SK-N-MC (cell line): Measurements from ENCODE around the gene PACSIN3.

ENCODE experiments used
- DNase-seq: peaks from one replicate; pipeline ENCODE4 v3.0.0-alpha.2; 2011; ENCODE audit warnings: low read depth, low spot score
- H3K27ac ChIP-seq: fragments of 200-600 bp; sonication (generic); 2 replicates; pipeline ENCODE4 v1.5.1; 2016; ENCODE audit warnings: mixed run types
- H3K36me3 ChIP-seq: fragments of 200-600 bp; sonication (generic); 2 replicates; pipeline ENCODE4 v1.6.1; 2017; ENCODE audit warnings: antibody characterized with exemption, low read length, mixed read lengths; ENCODE audit not compliant: insufficient read depth
- H3K4me3 ChIP-seq: fragments of 200-600 bp; sonication (generic); 2 replicates; pipeline ENCODE4 v1.5.1; 2016
- H3K9ac ChIP-seq: fragments of 200-600 bp; sonication (generic); 2 replicates; pipeline ENCODE4 v1.8.0; 2017; ENCODE audit warnings: mixed run types, mixed read lengths; ENCODE audit not compliant: insufficient read length
- H3K9me3 ChIP-seq: fragments of 200-600 bp; sonication (generic); 2 replicates; pipeline ENCODE4 v1.6.1; 2017; ENCODE audit warnings: low read depth, mild to moderate bottlenecking, antibody characterized with exemption, low read length, moderate library complexity, mixed read lengths
- EZH2 ChIP-seq: fragments of 200-600 bp; sonication (generic); IDR thresholded peaks from one replicate; pipeline ENCODE4 v1.6.1; 2017; ENCODE audit warnings: antibody characterized with exemption
- FOXP2 ChIP-seq: optimal IDR thresholded peaks from 2 replicates; pipeline ENCODE3; 2011; ENCODE audit warnings: mild to moderate bottlenecking, moderate library complexity; ENCODE audit not compliant: insufficient read depth; ENCODE audit errors: extremely low read length, control extremely low read depth
- POLR2AphosphoS5 ChIP-seq: IDR thresholded peaks from 2 replicates; pipeline ENCODE4 v1.6.1; 2012; ENCODE audit warnings: mild to moderate bottlenecking, low read depth, low read length, borderline replicate concordance

Gene PACSIN3

GRCh38 chr11:47180006-47180787 is 6.0 kb downstream of the PACSIN3 start:
- Histone ChIP-seq H3K4me3 (no peak overlapping the region), H3K9ac (no peak overlapping the region), H3K27ac (no peak overlapping the region), H3K9me3 (no peaks in the 10 kb centered on the region), H3K36me3 (peaks cover 4% of the 10 kb centered on the region; the same call in 1 of the 2 replicates)
- DNase-seq, result no peak
- TF ChIP-seq POLR2AphosphoS5, result no peak
- TF ChIP-seq FOXP2, result no peak
- TF ChIP-seq EZH2, result no peak

- TF ChIP-seq EZH2 (no peak), FOXP2 (no peak), POLR2AphosphoS5 (no peak)
- DNase-seq, result no peak
- Histone ChIP-seq H3K9me3 (no peaks in the 10 kb centered on the region), H3K36me3 (peaks cover 10% of the 10 kb centered on the region; the same call in 1 of the 2 replicates), H3K27ac (no peak overlapping the region), H3K9ac (no peak overlapping the region), H3K4me3 (no peak overlapping the region)
Observed at GRCh38 chr11:47179655-47179991, 6.6 kb downstream of the PACSIN3 start.

- DNase-seq, result no peak
- H3K36me3 ChIP-seq, result peaks cover 11% of the 10 kb centered on the region; the same call in 1 of the 2 replicates
Observed at GRCh38 chr11:47178737-47179654, 7.2 kb downstream of the PACSIN3 start.

GRCh38 chr11:47178316-47178715 is 7.9 kb downstream of the PACSIN3 start:
- H3K27ac ChIP-seq, result no peak overlapping the region
- TF ChIP-seq EZH2 (no peak), FOXP2 (no peak), POLR2AphosphoS5 (no peak)
- DNase-seq, result no peak
- no peak overlapping the region for H3K9ac ChIP-seq
- H3K9me3 ChIP-seq, result no peaks in the 10 kb centered on the region
- no peak overlapping the region for H3K4me3 ChIP-seq
- peaks cover 18% of the 10 kb centered on the region for H3K36me3 ChIP-seq

More at GRCh38 chr11:47178737-47179654, 7.2 kb downstream of the PACSIN3 start:
- no peak for TF ChIP-seq FOXP2
- TF ChIP-seq EZH2, result no peak
- TF ChIP-seq POLR2AphosphoS5, result no peak
- no peaks in the 10 kb centered on the region for H3K9me3 ChIP-seq
- no peak overlapping the region for H3K27ac ChIP-seq
- H3K9ac ChIP-seq, result no peak overlapping the region
- H3K4me3 ChIP-seq, result no peak overlapping the region

GRCh38 chr11:47177846-47178245 is 8.4 kb downstream of the PACSIN3 start:
- H3K27ac ChIP-seq, result peak overlapping the region; percentile 78
- H3K9me3 ChIP-seq, result no peaks in the 10 kb centered on the region
- peaks cover 22% of the 10 kb centered on the region for H3K36me3 ChIP-seq
- no peak for DNase-seq
- peak overlapping the region; percentile 96 for H3K4me3 ChIP-seq
- H3K9ac ChIP-seq, result peak overlapping the region; percentile 82
- TF ChIP-seq EZH2 (no peak), FOXP2 (no peak), POLR2AphosphoS5 (no peak)

- peaks cover 28% of the 10 kb centered on the region for H3K36me3 ChIP-seq
- TF ChIP-seq POLR2AphosphoS5 (no peak), EZH2 (no peak), FOXP2 (no peak)
- peak overlapping the region; percentile 78 for H3K27ac ChIP-seq
- peak overlapping the region; percentile 96 for H3K4me3 ChIP-seq
- H3K9me3 ChIP-seq, result no peaks in the 10 kb centered on the region
- peak overlapping the region; percentile 82 for H3K9ac ChIP-seq
- DNase-seq, result peak; percentile 48
Observed at GRCh38 chr11:47177229-47177845, 8.9 kb downstream of the PACSIN3 start.

- H3K9me3 ChIP-seq, result no peaks in the 10 kb centered on the region
- TF ChIP-seq FOXP2 (peak; percentile 19), EZH2 (no peak), POLR2AphosphoS5 (peak; percentile 79)
- peaks cover 35% of the 10 kb centered on the region for H3K36me3 ChIP-seq
- DNase-seq, result peak; percentile 24
- H3K9ac ChIP-seq, result peak within 1 kb of the TSS; percentile 99
- H3K4me3 ChIP-seq, result peak within 1 kb of the TSS; percentile 96
- H3K27ac ChIP-seq, result peak within 1 kb of the TSS; percentile 92
Observed at GRCh38 chr11:47176328-47177228, 9.7 kb downstream of the PACSIN3 start, which contains the start of gene ARFGAP2. Gene ARFGAP2 (minus strand): TSS chr11:47176879. CDS start chr11:47176853, 26 bp downstream.
